Esophagus squamous epithelium (tissue), 5 donors: ENCODE results near the gene COL1A2. TPM values are rescaled to one million over a fixed set of nuclear protein-coding genes. Genes with fewer than 3 reads are reported as not detected.

Source experiments
- DNase-seq: peaks from one replicate; lab custom pipeline; 2025; lab: John Stamatoyannopoulos, UW
- H3K27ac ChIP-seq, 4 donors: fragments of 200-600 bp; sonication (generic); one replicate each; pipeline ENCODE4 v1.5.1; 2016 to 2019; ENCODE audit warnings: mild to moderate bottlenecking in 1 of 4
- H3K27me3 ChIP-seq, 4 donors: fragments of 200-600 bp; sonication (generic); 1 replicate in 3 of 4; 2 replicates in 1 of 4; pipeline versions ENCODE4 v1.5.1 to v1.6.0; 2017 to 2021; ENCODE audit warnings: antibody characterized with exemption in 1 of 4
- H3K36me3 ChIP-seq, 3 donors: fragments of 200-600 bp; sonication (generic); one replicate each; pipeline ENCODE4 v1.5.1; 2016 to 2019
- H3K4me1 ChIP-seq, 3 donors: fragments of 200-600 bp; sonication (generic); one replicate each; pipeline ENCODE4 v1.5.1; 2017 to 2019
- H3K4me3 ChIP-seq, 4 donors: fragments of 200-600 bp; sonication (generic); 1 replicate in 3 of 4; 2 replicates in 1 of 4; pipeline ENCODE4 v1.5.1; 2016 to 2019; ENCODE audit warnings: mild to moderate bottlenecking in 2 of 4, moderate library complexity in 1 of 4
- H3K9me3 ChIP-seq, 3 donors: fragments of 200-600 bp; sonication (generic); one replicate each; pipeline ENCODE4 v1.5.1; 2016 to 2019
- POLR2A ChIP-seq, 4 donors: fragments of 450-650 bp; IDR thresholded peaks; one replicate each; pipeline ENCODE4 v1.6.1; 2017; ENCODE audit warnings: antibody characterized with exemption in 4 of 4, mild to moderate bottlenecking in 4 of 4, moderate library complexity in 3 of 4
- WGBS, 2 donors: methylation state at CpG; one replicate each; pipeline ENCODE4 v1.1.5; 2018; 5-methylcytosine and 5-hydroxymethylcytosine counted together
- intact Hi-C: fragments of 100-400 bp; cut with DNase I; formaldehyde crosslinking; loops from one replicate; pipeline ENCODE4 v1.15.0; 2022
- total RNA-seq, 4 donors: library from RNA; depleted of rRNA; stranded (reverse); fragments of >200 nt; gene quantifications; one replicate each; pipeline ENCODE4 v1.1.0, GENCODE V29; 2016
- TF ChIP-seq, protein P1 (sequence below), 6 experiments: fragments of 450-650 bp in 4 of 6; fragments of 200-600 bp in 2 of 6; sonication (generic) in 2 of 6; IDR thresholded peaks; one replicate each; pipeline ENCODE4 v1.5.1; 2016 to 2019; ENCODE audit warnings: antibody characterized with exemption in 6 of 6, mild to moderate bottlenecking in 4 of 6, moderate library complexity in 4 of 6
- donor health status: DM: yes; HTN: yes; CAD: no.

Gene COL1A2
- total RNA-seq, 4 donors from 2014 or later, result 18.8 to 129 (median 44.3) TPM

DNA sequence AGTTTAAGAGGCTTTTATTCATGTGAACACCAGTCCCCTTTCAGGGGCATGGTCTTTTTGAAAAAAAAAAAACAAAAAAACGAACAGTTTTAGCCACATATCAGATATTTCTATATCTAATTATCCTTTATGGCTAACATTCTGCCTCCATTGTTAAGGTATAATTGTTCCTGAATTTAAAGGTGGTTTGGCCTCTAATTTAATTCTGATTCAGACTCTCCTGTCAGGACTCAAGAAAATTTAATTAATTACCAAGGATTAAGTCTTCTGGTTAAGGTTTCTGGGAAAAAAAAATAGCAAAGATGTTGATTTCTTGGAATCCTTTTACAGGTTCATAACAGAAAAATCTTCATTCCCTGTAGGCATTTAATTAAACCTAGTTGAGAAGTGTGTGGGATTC, 27.4 kb downstream of the COL1A2 start:
- Histone ChIP-seq H3K4me1 (no peaks in the 10 kb centered on the region), H3K27me3 (no peaks in the 10 kb centered on the region), H3K9me3 (no peaks in the 10 kb centered on the region), H3K27ac (peak overlapping the region in 2 of 4 donors; percentile 22 to 71), H3K4me3 (no peak overlapping the region), H3K36me3 (peaks cover 0 to 78% (median 0%) of the 10 kb centered on the region in 3 donors)
- WGBS, 2 donors, result 12 to 30% methylated on average over 1 of the region's 1 CpG
- TF ChIP-seq, protein P1, sequence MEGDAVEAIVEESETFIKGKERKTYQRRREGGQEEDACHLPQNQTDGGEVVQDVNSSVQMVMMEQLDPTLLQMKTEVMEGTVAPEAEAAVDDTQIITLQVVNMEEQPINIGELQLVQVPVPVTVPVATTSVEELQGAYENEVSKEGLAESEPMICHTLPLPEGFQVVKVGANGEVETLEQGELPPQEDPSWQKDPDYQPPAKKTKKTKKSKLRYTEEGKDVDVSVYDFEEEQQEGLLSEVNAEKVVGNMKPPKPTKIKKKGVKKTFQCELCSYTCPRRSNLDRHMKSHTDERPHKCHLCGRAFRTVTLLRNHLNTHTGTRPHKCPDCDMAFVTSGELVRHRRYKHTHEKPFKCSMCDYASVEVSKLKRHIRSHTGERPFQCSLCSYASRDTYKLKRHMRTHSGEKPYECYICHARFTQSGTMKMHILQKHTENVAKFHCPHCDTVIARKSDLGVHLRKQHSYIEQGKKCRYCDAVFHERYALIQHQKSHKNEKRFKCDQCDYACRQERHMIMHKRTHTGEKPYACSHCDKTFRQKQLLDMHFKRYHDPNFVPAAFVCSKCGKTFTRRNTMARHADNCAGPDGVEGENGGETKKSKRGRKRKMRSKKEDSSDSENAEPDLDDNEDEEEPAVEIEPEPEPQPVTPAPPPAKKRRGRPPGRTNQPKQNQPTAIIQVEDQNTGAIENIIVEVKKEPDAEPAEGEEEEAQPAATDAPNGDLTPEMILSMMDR (IDR thresholded peaks at IDR 0.05), result no peak
- TF ChIP-seq POLR2A (IDR thresholded peaks at IDR 0.05), result no peak
- no peak for DNase-seq
- intact Hi-C loops, result no loop called here

DNA sequence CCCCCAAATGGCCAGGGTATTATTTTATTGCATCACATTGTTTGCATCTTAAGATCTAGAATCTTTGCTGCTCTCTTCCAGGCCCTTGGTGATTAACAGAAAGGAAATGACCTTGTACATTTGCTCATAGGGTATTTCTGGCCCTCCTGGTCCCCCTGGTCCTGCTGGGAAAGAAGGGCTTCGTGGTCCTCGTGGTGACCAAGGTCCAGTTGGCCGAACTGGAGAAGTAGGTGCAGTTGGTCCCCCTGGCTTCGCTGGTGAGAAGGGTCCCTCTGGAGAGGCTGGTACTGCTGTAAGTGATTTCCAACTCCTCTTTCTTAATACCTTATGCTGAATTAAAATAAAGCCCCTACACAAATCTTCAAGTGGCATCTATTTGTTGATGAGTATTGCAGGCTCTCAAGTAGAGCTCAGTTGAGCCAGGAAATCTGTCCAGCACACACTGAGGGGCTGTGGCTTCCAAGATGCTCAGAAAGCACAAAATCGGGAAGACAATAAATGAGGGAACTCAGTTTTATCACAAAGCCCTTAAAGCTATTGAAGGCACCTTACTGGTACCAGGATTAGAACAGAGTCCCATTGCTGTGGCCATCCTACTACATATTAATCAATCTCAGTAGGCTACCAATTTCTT, 28.2 kb downstream of the COL1A2 start:
- Histone ChIP-seq H3K4me3 (no peak overlapping the region), H3K27ac (peak overlapping the region in 3 of 4 donors; percentile 22 to 71 (median 60)), H3K4me1 (no peaks in the 10 kb centered on the region), H3K9me3 (no peaks in the 10 kb centered on the region), H3K27me3 (no peaks in the 10 kb centered on the region), H3K36me3 (peaks cover 0 to 78% (median 0%) of the 10 kb centered on the region in 3 donors)
- 57 to 78% methylated on average over 5 of the region's 5 CpGs for WGBS, 2 donors
- DNase-seq, result no peak
- TF ChIP-seq, protein P1 (IDR thresholded peaks at IDR 0.05), result no peak
- intact Hi-C loops, result no loop called here

GRCh38 chr7:94423863-94424735, 29.4 kb downstream of the COL1A2 start:
- no peak for DNase-seq
- H3K36me3 ChIP-seq, result peaks cover 0 to 78% (median 0%) of the 10 kb centered on the region in 3 donors
- H3K27me3 ChIP-seq, result no peaks in the 10 kb centered on the region
- no peak overlapping the region for H3K4me3 ChIP-seq
- 64 to 70% methylated on average over 5 of the region's 5 CpGs for WGBS, 2 donors
- no peak for TF ChIP-seq POLR2A (IDR thresholded peaks at IDR 0.05)
- TF ChIP-seq, protein P1 (IDR thresholded peaks at IDR 0.05), result no peak
- H3K9me3 ChIP-seq, result no peaks in the 10 kb centered on the region
- intact Hi-C loops, result no loop called here
- peak overlapping the region; percentile 16 to 83 (median 46) for H3K27ac ChIP-seq
- no peaks in the 10 kb centered on the region for H3K4me1 ChIP-seq

GRCh38 chr7:94425546-94425945, 30.9 kb downstream of the COL1A2 start:
- no peaks in the 10 kb centered on the region for H3K4me1 ChIP-seq
- TF ChIP-seq, protein P1 (IDR thresholded peaks at IDR 0.05), result no peak
- TF ChIP-seq POLR2A (IDR thresholded peaks at IDR 0.05), result no peak
- H3K9me3 ChIP-seq, result no peaks in the 10 kb centered on the region
- no peak overlapping the region for H3K4me3 ChIP-seq
- intact Hi-C loops, result no loop called here
- WGBS, 2 donors, result 78 to 96% methylated on average over 7 to 10 of the region's 10 CpGs
- H3K27me3 ChIP-seq, result no peaks in the 10 kb centered on the region
- peak overlapping the region in 1 of 4 donors; percentile 83 for H3K27ac ChIP-seq
- no peak for DNase-seq
- H3K36me3 ChIP-seq, result peaks cover 0 to 69% (median 0%) of the 10 kb centered on the region in 3 donors
